ENCODE measurements around the gene TUSC2. TPM values are rescaled to one million over a fixed set of nuclear protein-coding genes. Genes with fewer than 3 reads are reported as not detected.

TUSC2 gene
- total and polyA plus RNA-seq, 2 of the 13 experiments (the other 11 are each of a cell fraction or from before 2014, with no cell fraction given): 36.7 to 39.1 TPM

DNA sequence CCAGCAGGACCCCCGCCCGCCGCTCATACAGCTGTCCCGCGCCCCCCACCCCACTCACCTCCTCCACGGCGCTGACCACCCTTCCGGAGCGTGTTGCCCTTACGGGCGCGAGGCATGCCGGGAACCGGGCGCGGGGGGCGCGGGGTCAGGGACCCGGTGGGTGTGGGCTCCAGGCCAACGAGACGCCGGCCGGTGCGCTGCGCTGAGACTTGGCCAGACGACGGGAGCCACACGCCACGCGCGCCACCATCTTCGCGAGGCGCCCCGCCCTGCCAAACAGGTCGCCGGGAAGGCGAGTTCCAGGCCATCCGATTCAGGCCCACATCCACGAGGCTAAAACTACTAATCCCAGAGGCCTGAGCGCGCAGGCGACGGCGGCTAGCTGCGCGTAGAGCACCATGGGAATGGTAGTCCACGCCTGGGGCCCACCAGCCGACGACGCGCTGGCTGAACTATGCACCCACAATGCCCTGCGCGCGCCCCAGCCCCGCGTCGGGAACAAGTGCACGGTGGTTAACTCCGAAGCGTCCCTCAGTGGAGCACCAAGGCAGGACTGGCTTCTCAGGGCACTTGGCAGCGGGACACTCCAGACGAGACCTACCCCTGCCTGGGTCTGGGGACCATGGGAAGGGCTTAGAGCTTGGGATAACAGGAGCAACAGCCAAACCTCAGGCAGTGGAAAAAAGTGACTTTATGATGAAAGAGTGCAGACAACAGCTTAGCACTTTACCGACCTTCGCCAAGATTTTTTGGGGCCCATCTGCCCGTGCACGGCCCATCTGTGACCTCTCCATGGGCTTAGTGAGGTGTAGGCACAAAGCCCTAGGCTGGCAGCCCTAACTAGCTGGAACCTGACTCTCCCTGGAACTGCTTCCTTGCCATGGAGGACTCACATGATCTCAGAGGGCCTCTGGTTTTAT, 35.6 kb downstream of the TUSC2 start, which contains the start of gene IFRD2 (continued):
- TF ChIP-seq ZFY (CRISPR knock-in tag; IDR thresholded peaks at IDR 0.05) (peak; percentile 78; the same call in 1 of the 2 replicates), ZNF713 (CRISPR knock-in tag; IDR thresholded peaks at IDR 0.05) (0 out of 2 replicates have a peak, but pooled peaks have one; percentile 52), SP140L (CRISPR knock-in tag; IDR thresholded peaks at IDR 0.05; ENCODE audit: borderline replicate concordance) (no peak), MAF1 (CRISPR knock-in tag; IDR thresholded peaks at IDR 0.05; ENCODE audit: borderline replicate concordance) (no peak), ZNF749 (CRISPR knock-in tag; IDR thresholded peaks at IDR 0.05; ENCODE audit: borderline replicate concordance) (no peak), GFI1 (CRISPR knock-in tag; IDR thresholded peaks at IDR 0.05; ENCODE audit: borderline replicate concordance) (no peak), HCFC1 (IDR thresholded peaks at IDR 0.05; ENCODE audit: low read depth, low read length) (peak; percentile 100), BCL6 (CRISPR knock-in tag; IDR thresholded peaks at IDR 0.05) (0 out of 2 replicates have a peak, but pooled peaks have one; percentile 9), HMGA1 (CRISPR knock-in tag; conservative IDR thresholded peaks at IDR 0.05) (no peak), GATAD2A (CRISPR knock-in tag; IDR thresholded peaks at IDR 0.05) (no peak; the same call in 1 of the 2 replicates), ZNF235 (CRISPR knock-in tag; IDR thresholded peaks at IDR 0.05; ENCODE audit: borderline replicate concordance) (no peak), ATM (IDR thresholded peaks at IDR 0.05; ENCODE audit: borderline replicate concordance) (no peak), ZNF678 (CRISPR knock-in tag; IDR thresholded peaks at IDR 0.05) (0 out of 2 replicates have a peak, but pooled peaks have one; percentile 38), MAFG (CRISPR knock-in tag; IDR thresholded peaks at IDR 0.05) (no peak), THYN1 (CRISPR knock-in tag; IDR thresholded peaks at IDR 0.05; ENCODE audit: borderline replicate concordance, low read depth) (no peak), ZNF296 (CRISPR knock-in tag; conservative IDR thresholded peaks at IDR 0.05) (0 out of 2 replicates have a peak, but pooled peaks have one; percentile 18), ZC3H4 (CRISPR knock-in tag; IDR thresholded peaks at IDR 0.05; ENCODE audit: borderline replicate concordance) (no peak; the same call in 1 of the 2 replicates), ZNF33A (CRISPR knock-in tag; IDR thresholded peaks at IDR 0.05; ENCODE audit: borderline replicate concordance) (no peak), KMT2B (CRISPR knock-in tag; IDR thresholded peaks at IDR 0.05) (no peak), ZBTB42 (CRISPR knock-in tag; IDR thresholded peaks at IDR 0.05) (no peak)
- TF ChIP-seq, protein P1, sequence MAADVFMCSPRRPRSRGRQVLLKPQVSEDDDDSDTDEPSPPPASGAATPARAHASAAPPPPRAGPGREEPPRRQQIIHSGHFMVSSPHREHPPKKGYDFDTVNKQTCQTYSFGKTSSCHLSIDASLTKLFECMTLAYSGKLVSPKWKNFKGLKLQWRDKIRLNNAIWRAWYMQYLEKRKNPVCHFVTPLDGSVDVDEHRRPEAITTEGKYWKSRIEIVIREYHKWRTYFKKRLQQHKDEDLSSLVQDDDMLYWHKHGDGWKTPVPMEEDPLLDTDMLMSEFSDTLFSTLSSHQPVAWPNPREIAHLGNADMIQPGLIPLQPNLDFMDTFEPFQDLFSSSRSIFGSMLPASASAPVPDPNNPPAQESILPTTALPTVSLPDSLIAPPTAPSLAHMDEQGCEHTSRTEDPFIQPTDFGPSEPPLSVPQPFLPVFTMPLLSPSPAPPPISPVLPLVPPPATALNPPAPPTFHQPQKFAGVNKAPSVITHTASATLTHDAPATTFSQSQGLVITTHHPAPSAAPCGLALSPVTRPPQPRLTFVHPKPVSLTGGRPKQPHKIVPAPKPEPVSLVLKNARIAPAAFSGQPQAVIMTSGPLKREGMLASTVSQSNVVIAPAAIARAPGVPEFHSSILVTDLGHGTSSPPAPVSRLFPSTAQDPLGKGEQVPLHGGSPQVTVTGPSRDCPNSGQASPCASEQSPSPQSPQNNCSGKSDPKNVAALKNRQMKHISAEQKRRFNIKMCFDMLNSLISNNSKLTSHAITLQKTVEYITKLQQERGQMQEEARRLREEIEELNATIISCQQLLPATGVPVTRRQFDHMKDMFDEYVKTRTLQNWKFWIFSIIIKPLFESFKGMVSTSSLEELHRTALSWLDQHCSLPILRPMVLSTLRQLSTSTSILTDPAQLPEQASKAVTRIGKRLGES (CRISPR knock-in tag; IDR thresholded peaks at IDR 0.05; ENCODE audit: borderline replicate concordance): no peak
- TF ChIP-seq, protein P2, sequence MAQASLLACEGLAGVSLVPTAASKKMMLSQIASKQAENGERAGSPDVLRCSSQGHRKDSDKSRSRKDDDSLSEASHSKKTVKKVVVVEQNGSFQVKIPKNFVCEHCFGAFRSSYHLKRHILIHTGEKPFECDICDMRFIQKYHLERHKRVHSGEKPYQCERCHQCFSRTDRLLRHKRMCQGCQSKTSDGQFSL (CRISPR knock-in tag; IDR thresholded peaks at IDR 0.05): no peak
- TF ChIP-seq, protein P3, sequence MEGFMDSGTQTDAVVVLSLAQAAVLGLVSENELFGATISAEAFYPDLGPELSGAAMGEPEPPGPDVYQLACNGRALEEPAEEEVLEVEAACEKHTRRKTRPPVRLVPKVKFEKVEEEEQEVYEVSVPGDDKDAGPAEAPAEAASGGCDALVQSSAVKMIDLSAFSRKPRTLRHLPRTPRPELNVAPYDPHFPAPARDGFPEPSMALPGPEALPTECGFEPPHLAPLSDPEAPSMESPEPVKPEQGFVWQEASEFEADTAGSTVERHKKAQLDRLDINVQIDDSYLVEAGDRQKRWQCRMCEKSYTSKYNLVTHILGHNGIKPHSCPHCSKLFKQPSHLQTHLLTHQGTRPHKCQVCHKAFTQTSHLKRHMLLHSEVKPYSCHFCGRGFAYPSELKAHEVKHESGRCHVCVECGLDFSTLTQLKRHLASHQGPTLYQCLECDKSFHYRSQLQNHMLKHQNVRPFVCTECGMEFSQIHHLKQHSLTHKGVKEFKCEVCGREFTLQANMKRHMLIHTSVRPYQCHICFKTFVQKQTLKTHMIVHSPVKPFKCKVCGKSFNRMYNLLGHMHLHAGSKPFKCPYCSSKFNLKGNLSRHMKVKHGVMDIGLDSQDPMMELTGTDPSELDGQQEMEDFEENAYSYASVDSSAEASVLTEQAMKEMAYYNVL (CRISPR knock-in tag; IDR thresholded peaks at IDR 0.05; ENCODE audit: borderline replicate concordance): peak; percentile 28; the same call in 1 of the 2 replicates
- TF ChIP-seq, protein P4, sequence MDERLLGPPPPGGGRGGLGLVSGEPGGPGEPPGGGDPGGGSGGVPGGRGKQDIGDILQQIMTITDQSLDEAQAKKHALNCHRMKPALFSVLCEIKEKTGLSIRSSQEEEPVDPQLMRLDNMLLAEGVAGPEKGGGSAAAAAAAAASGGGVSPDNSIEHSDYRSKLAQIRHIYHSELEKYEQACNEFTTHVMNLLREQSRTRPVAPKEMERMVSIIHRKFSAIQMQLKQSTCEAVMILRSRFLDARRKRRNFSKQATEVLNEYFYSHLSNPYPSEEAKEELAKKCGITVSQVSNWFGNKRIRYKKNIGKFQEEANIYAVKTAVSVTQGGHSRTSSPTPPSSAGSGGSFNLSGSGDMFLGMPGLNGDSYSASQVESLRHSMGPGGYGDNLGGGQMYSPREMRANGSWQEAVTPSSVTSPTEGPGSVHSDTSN (CRISPR knock-in tag; IDR thresholded peaks at IDR 0.05): no peak

All from HepG2 (cell line).